K562 (cell line): ENCODE data around the gene CCDC9B. TPM values are rescaled to one million over a fixed set of nuclear protein-coding genes. Genes with fewer than 3 reads are reported as not detected.

Source experiments
- ATAC-seq: fragments of 200-7000 bp; cut with Tn5 transposase; 3 replicates; pipeline ENCODE4 v1.9.1; 2020; ENCODE audit warnings: moderate library complexity
- BruUV-seq: library from RNA; stranded (reverse); fragments of 400-500 nt; replicated peaks from 2 replicates; lab custom pipeline; 2021; lab: Mats Ljungman, UMichigan
- CTCF ChIA-PET: fragments of 300-600 bp; formaldehyde crosslinking; extraction: SDS; loops from one replicate; lab custom pipeline; 2021; ENCODE audit warnings: low intra/inter-chr PET ratio; lab: Yijun Ruan, JAX
- POLR2A ChIA-PET: fragments of 300-600, 350-650 bp; sonication (Branson Sonifier 250); formaldehyde crosslinking; extraction: SDS; loops from one replicate; lab custom pipeline; 2021; ENCODE audit warnings: antibody characterized with exemption, inconsistent platforms; lab: Yijun Ruan, JAX
- DNase-seq, 4 experiments: peaks; one replicate each; pipeline versions ENCODE4 v3.0.0 to v3.0.0-alpha.2; 2011 to 2018; ENCODE audit warnings: low spot score in 3 of 4, mixed read lengths in 3 of 4; ENCODE audit errors: extremely low read depth in 1 of 4
- FAIRE-seq: peaks from 2 replicates; lab custom pipeline; 2011; peaks lifted over from hg19 to GRCh38; lab: Jason Lieb, UNC
- H2AFZ ChIP-seq: 2 replicates; pipeline ENCODE4 v1.6.0; 2011; ENCODE audit warnings: low read depth, low read length, control low read depth, inconsistent platforms
- H3K27ac ChIP-seq: fragments of 200-600 bp; 3 replicates; pipeline ENCODE4 v1.8.0; 2011; ENCODE audit warnings: low read depth, mild to moderate bottlenecking, control low read depth, inconsistent platforms, low read length, moderate library complexity, mixed read lengths; ENCODE audit errors: extremely low read depth
- H3K27me3 ChIP-seq, 2 experiments: fragments of 300-600 bp in 1 of 2; 2 replicates in 1 of 2; 3 replicates in 1 of 2; pipeline versions ENCODE4 v1.6.0 to v1.8.0; 2011; ENCODE audit warnings: inconsistent platforms in 2 of 2, low read length in 2 of 2, mild to moderate bottlenecking in 1 of 2, mixed read lengths in 1 of 2, moderate library complexity in 1 of 2; ENCODE audit not compliant: control insufficient read depth in 2 of 2, insufficient read depth in 2 of 2
- H3K36me3 ChIP-seq: fragments of 300-600 bp; 3 replicates; pipeline ENCODE4 v1.8.0; 2011; ENCODE audit warnings: mild to moderate bottlenecking, low read length, inconsistent platforms; ENCODE audit not compliant: control insufficient read depth, insufficient read depth
- H3K4me1 ChIP-seq, 2 experiments: fragments of 200-600 bp in 1 of 2; replicated peaks in 1 of 2; 2 replicates in 1 of 2; 3 replicates in 1 of 2; pipeline versions ENCODE4 v1.5.1 to v1.8.0; 2011; ENCODE audit warnings: inconsistent platforms in 2 of 2, low read length in 2 of 2, mild to moderate bottlenecking in 1 of 2, mixed read lengths in 1 of 2, moderate library complexity in 1 of 2; ENCODE audit not compliant: control insufficient read depth in 2 of 2, insufficient read depth in 2 of 2
- H3K4me2 ChIP-seq: 2 replicates; pipeline ENCODE4 v1.6.1; 2011; ENCODE audit warnings: low read length, control low read depth, inconsistent platforms, mixed read lengths; ENCODE audit not compliant: insufficient read depth
- H3K4me3 ChIP-seq: fragments of 200-600 bp; sonication (generic), shearing (Covaris generic); 2 replicates; pipeline ENCODE4 v1.5.1; 2016; ENCODE audit warnings: control low read depth, inconsistent platforms
- H3K79me2 ChIP-seq: fragments of 200-600 bp; 3 replicates; pipeline ENCODE4 v1.8.0; 2011; ENCODE audit warnings: low read length, inconsistent platforms; ENCODE audit not compliant: control insufficient read depth, insufficient read depth
- H3K9ac ChIP-seq, 2 experiments: 2 replicates each; pipeline versions ENCODE4 v1.6.0 to v1.6.1; 2011; ENCODE audit warnings: low read depth in 2 of 2, low read length in 2 of 2, control low read depth in 1 of 2, inconsistent platforms in 1 of 2, mild to moderate bottlenecking in 1 of 2, mixed read lengths in 1 of 2; ENCODE audit not compliant: insufficient read depth in 1 of 2
- H3K9me1 ChIP-seq: one replicate; pipeline ENCODE4 v1.6.0; 2011; ENCODE audit warnings: inconsistent platforms, mild to moderate bottlenecking, low read length, moderate library complexity; ENCODE audit not compliant: control insufficient read depth, insufficient read depth
- H3K9me3 ChIP-seq: replicated peaks from 2 replicates; pipeline ENCODE4 v1.5.1; 2011; ENCODE audit warnings: low read depth, low read length, inconsistent platforms; ENCODE audit not compliant: control insufficient read depth, insufficient read depth
- H4K20me1 ChIP-seq: replicated peaks from 2 replicates; pipeline ENCODE4 v1.6.1; 2011; ENCODE audit warnings: low read length, inconsistent platforms, mixed read lengths; ENCODE audit not compliant: control insufficient read depth, insufficient read depth
- ASH1L ChIP-seq: fragments of 450-650 bp; IDR thresholded peaks from 2 replicates; pipeline ENCODE4 v1.6.1; 2018; ENCODE audit warnings: borderline replicate concordance, mild to moderate bottlenecking, low read depth; ENCODE audit not compliant: partially characterized antibody
- CHCHD3 ChIP-seq: fragments of 250-450 bp; sonication (Bioruptor Pico); IDR thresholded peaks from 2 replicates; pipeline ENCODE4 v2.1.2; 2022; ENCODE audit warnings: mild to moderate bottlenecking
- EHMT2 ChIP-seq: fragments of 450-650 bp; IDR thresholded peaks from 2 replicates; pipeline ENCODE4 v1.6.1; 2018; ENCODE audit warnings: antibody characterized with exemption
- ELF2 ChIP-seq: fragments of 250-450 bp; sonication (Bioruptor Pico); IDR thresholded peaks from 2 replicates; pipeline ENCODE4 v1.5.0; 2021; ENCODE audit warnings: mild to moderate bottlenecking
- ETV1 ChIP-seq: fragments of 450-650 bp; conservative IDR thresholded peaks from 2 replicates; pipeline ENCODE4 v1.6.1; 2016; ENCODE audit warnings: missing genetic modification characterization, control low read depth, low read depth, missing compliant biosample characterization
- GATAD2A ChIP-seq: fragments of 450-650 bp; IDR thresholded peaks from 2 replicates; pipeline ENCODE4 v1.6.1; 2017
- HMG20A ChIP-seq: fragments of 450-650 bp; formaldehyde crosslinking; conservative IDR thresholded peaks from 2 replicates; pipeline ENCODE4 v1.4.0; 2020; ENCODE audit warnings: mild to moderate bottlenecking, mixed read lengths
- HNRNPK ChIP-seq: fragments of 200-400 bp; formaldehyde crosslinking; IDR thresholded peaks from one replicate; pipeline ENCODE4 v1.6.1; 2018; ENCODE audit warnings: mild to moderate bottlenecking, low read depth, low read length; ENCODE audit not compliant: poor library complexity, severe bottlenecking
- JUNB ChIP-seq: fragments of 450-650 bp; formaldehyde crosslinking; conservative IDR thresholded peaks from 2 replicates; pipeline ENCODE4 v1.4.0; 2020; ENCODE audit warnings: mild to moderate bottlenecking
- NCOA6 ChIP-seq: fragments of 450-650 bp; IDR thresholded peaks from 2 replicates; pipeline ENCODE4 v1.6.1; 2017; ENCODE audit warnings: mild to moderate bottlenecking
- SAFB ChIP-seq: fragments of 200-400 bp; formaldehyde crosslinking; IDR thresholded peaks from 2 replicates; pipeline ENCODE4 v1.6.1; 2017; ENCODE audit warnings: low read depth, low read length, borderline replicate concordance
- SMARCA4 ChIP-seq: fragments of 450-650 bp; IDR thresholded peaks from 2 replicates; pipeline ENCODE4 v1.6.1; 2016
- ZNF282 ChIP-seq: sonication (generic); formaldehyde crosslinking; IDR thresholded peaks from 2 replicates; pipeline ENCODE4 v1.8.1; 2023; ENCODE audit warnings: missing genetic modification reagents
- ZNF3 ChIP-seq: fragments of 250-450 bp; sonication (Bioruptor Pico); IDR thresholded peaks from 2 replicates; pipeline ENCODE4 v1.5.0; 2021; ENCODE audit warnings: mild to moderate bottlenecking, moderate library complexity
- ZNF780A ChIP-seq: fragments of 250-450 bp; sonication (Bioruptor Pico); IDR thresholded peaks from 2 replicates; pipeline ENCODE4 v1.5.0; 2021; ENCODE audit warnings: mild to moderate bottlenecking
- WGBS: fragments of 100-300 bp; shearing (Covaris generic); methylation state at CpG from one replicate; pipeline ENCODE4 v1.1.6; 2016; ENCODE audit warnings: low coverage, mixed read lengths; ENCODE audit not compliant: insufficient coverage; ENCODE audit errors: missing lambda C conversion rate; 5-methylcytosine and 5-hydroxymethylcytosine counted together
- in situ Hi-C: fragments of 300-500 bp; cut with MboI; formaldehyde crosslinking; loops from 4 replicates; pipeline ENCODE4 v1.15.0; 2018; ENCODE audit warnings: inconsistent platforms, mixed read lengths
- intact Hi-C: fragments of 100-400 bp; cut with micrococcal nuclease; formaldehyde crosslinking; loops from 2 replicates; pipeline ENCODE4 v1.14.2; 2022
- polyA plus RNA-seq, 8 experiments: library from polyadenylated mRNA; depleted of rRNA in 4 of 8; stranded (reverse) in 5 of 8; unstranded in 3 of 8; fragments of >200 nt; fragmentation: Nextera tagmentation in 2 of 8; fragmentation: Illumina TruSeq in 1 of 8; extraction: Ambion mirVana in 2 of 8; extraction: Trizol in 1 of 8; gene quantifications; 2 replicates each; pipeline versions ENCODE4 v1.2.1 to v1.2.3, GENCODE V29; 2011 to 2014; ENCODE audit warnings: inconsistent platforms in 1 of 8, missing spikeins in 1 of 8
- total RNA-seq, 7 experiments: library from RNA; depleted of rRNA in 6 of 7; stranded (reverse); fragments of >200 nt in 6 of 7; fragmentation: Illumina TruSeq in 2 of 7; extraction: Trizol in 2 of 7; gene quantifications; 2 replicates each; pipeline versions ENCODE4 v1.2.1 to v1.2.3, GENCODE V29; 2011 to 2021; ENCODE audit warnings: low replicate concordance in 1 of 7
- TF ChIP-seq, protein P1 (sequence below): sonication (generic); formaldehyde crosslinking; IDR thresholded peaks from 2 replicates; pipeline ENCODE4 v1.8.0; 2022; ENCODE audit warnings: mild to moderate bottlenecking, missing genetic modification reagents
- TF ChIP-seq, protein P2 (sequence below): sonication (generic); formaldehyde crosslinking; IDR thresholded peaks from 2 replicates; pipeline ENCODE4 v1.5.0; 2020; ENCODE audit warnings: missing genetic modification reagents
- TF ChIP-seq, protein P3 (sequence below), 2 experiments: IDR thresholded peaks; 2 replicates each; pipeline ENCODE4 v1.6.1; 2012; ENCODE audit warnings: improper control_type of control experiment in 2 of 2, low read depth in 2 of 2, low read length in 2 of 2, borderline replicate concordance in 1 of 2

Gene CCDC9B
- total and polyA plus RNA-seq, 9 of the 15 experiments (the other 6 are each of a cell fraction or from before 2014, with no cell fraction given) = 0.01 to 0.47 (median 0.15) TPM; not detected in 1

DNA sequence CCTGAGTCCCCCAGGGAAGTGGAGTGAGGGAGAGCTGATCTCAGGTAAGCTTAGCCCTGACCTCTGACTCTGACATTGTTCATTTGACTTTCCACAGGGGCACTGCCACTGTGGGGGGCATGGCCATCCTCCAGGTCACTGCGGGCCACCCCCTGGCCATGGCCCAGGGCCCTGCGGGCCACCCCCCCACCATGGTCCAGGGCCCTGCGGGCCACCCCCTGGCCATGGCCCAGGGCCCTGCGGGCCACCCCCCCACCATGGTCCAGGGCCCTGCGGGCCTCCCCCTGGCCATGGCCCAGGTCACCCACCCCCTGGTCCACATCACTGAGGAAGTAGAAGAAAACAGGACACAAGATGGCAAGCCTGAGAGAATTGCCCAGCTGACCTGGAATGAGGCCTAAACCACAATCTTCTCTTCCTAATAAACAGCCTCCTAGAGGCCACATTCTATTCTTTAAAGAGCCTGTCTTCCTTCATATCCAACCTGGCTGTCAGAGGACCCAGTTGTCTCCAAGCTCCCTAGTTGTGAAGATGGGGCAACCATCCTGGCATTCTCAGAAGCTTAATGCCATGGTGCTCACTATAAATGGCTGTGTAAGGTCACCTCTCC is 15.3 kb upstream of the CCDC9B start:
- in situ Hi-C loops (no loop called here), intact Hi-C loops (loop anchor here (5.0 kb wide), 1 partner anchor 66 kb away; no protein-coding TSS in a partner anchor)
- WGBS = 26% methylated on average over 5 of the region's 5 CpGs

More for the DNA sequence above, 15.3 kb upstream of the CCDC9B start:
- H3K27me3 ChIP-seq = 0 out of 5 replicates have a peak, but pooled peaks cover 0 to 3% of the 10 kb centered on the region in 2 experiments
- no peak for ATAC-seq
- no peaks in the 10 kb centered on the region for H3K79me2 ChIP-seq
- no peak overlapping the region for H3K4me3 ChIP-seq
- no TSS peak for BruUV-seq
- DNase-seq = no peak
- H3K9me1 ChIP-seq = no peaks in the 10 kb centered on the region
- H2AFZ ChIP-seq = no peak overlapping the region
- no peaks in the 10 kb centered on the region; the same call in 1 of the 2 replicates for H4K20me1 ChIP-seq
- no peak overlapping the region for H3K4me2 ChIP-seq
- no peak overlapping the region for H3K9ac ChIP-seq
- ChIA-PET POLR2A (interaction anchor here (1.7 kb wide), 1 partner anchor 10 kb away, joined by 7 read pairs; no protein-coding TSS in a partner anchor), CTCF (no interaction called here)
- no peaks in the 10 kb centered on the region; the same call in 1 of the 2 replicates for H3K9me3 ChIP-seq
- no peak for FAIRE-seq
- peaks cover 9 to 26% of the 10 kb centered on the region in 2 experiments; a peak in 4 of 5 replicates for H3K4me1 ChIP-seq
- H3K36me3 ChIP-seq = no peaks in the 10 kb centered on the region
- TF ChIP-seq, protein P1, sequence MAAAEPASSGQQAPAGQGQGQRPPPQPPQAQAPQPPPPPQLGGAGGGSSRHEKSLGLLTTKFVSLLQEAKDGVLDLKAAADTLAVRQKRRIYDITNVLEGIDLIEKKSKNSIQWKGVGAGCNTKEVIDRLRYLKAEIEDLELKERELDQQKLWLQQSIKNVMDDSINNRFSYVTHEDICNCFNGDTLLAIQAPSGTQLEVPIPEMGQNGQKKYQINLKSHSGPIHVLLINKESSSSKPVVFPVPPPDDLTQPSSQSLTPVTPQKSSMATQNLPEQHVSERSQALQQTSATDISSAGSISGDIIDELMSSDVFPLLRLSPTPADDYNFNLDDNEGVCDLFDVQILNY (CRISPR knock-in tag) = no peak
- no peak for TF ChIP-seq ZNF780A (CRISPR knock-in tag)
- TF ChIP-seq ELF2 (CRISPR knock-in tag) = no peak
- no peak for TF ChIP-seq ZNF3
- TF ChIP-seq ETV1 (tag) = no peak
- TF ChIP-seq ASH1L = no peak
- no peak for TF ChIP-seq GATAD2A
- no peak for TF ChIP-seq SAFB
- no peak for TF ChIP-seq HMG20A (CRISPR knock-in tag)
- TF ChIP-seq, protein P2, sequence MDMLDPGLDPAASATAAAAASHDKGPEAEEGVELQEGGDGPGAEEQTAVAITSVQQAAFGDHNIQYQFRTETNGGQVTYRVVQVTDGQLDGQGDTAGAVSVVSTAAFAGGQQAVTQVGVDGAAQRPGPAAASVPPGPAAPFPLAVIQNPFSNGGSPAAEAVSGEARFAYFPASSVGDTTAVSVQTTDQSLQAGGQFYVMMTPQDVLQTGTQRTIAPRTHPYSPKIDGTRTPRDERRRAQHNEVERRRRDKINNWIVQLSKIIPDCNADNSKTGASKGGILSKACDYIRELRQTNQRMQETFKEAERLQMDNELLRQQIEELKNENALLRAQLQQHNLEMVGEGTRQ = no peak
- no peak for TF ChIP-seq NCOA6
- TF ChIP-seq CHCHD3 (CRISPR knock-in tag) = no peak
- no peak for TF ChIP-seq HNRNPK
- no peak for TF ChIP-seq EHMT2
- no peak for TF ChIP-seq JUNB (CRISPR knock-in tag)
- no peak for TF ChIP-seq ZNF282 (CRISPR knock-in tag)
- TF ChIP-seq SMARCA4 = no peak
- TF ChIP-seq, protein P3, sequence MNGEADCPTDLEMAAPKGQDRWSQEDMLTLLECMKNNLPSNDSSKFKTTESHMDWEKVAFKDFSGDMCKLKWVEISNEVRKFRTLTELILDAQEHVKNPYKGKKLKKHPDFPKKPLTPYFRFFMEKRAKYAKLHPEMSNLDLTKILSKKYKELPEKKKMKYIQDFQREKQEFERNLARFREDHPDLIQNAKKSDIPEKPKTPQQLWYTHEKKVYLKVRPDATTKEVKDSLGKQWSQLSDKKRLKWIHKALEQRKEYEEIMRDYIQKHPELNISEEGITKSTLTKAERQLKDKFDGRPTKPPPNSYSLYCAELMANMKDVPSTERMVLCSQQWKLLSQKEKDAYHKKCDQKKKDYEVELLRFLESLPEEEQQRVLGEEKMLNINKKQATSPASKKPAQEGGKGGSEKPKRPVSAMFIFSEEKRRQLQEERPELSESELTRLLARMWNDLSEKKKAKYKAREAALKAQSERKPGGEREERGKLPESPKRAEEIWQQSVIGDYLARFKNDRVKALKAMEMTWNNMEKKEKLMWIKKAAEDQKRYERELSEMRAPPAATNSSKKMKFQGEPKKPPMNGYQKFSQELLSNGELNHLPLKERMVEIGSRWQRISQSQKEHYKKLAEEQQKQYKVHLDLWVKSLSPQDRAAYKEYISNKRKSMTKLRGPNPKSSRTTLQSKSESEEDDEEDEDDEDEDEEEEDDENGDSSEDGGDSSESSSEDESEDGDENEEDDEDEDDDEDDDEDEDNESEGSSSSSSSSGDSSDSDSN (IDR thresholded peaks at IDR 0.05; ENCODE audit: borderline replicate concordance in 1 of 2, low read depth in 2 of 2, low read length in 2 of 2) = no peak
- H3K27ac ChIP-seq = no peak overlapping the region
